ENCODE measurements around the gene LENEP.

DNA sequence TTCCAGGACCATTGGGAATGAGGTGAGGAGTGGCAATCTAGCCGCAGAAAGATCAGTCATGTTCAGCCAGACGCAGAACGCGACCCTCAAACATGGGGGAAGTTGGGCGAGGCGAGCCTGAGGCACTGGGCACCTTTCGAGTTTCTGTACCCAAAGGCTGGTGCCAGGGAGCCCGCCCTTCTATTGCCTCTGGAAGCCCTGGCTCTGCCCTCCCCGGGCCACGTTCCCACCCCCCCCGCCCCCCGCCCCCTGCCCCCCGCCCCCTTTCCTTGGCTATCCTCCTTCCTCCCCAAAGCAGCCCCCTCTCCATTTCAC lies 7.0 kb downstream of the LENEP start:
- TF ChIP-seq, protein P1, sequence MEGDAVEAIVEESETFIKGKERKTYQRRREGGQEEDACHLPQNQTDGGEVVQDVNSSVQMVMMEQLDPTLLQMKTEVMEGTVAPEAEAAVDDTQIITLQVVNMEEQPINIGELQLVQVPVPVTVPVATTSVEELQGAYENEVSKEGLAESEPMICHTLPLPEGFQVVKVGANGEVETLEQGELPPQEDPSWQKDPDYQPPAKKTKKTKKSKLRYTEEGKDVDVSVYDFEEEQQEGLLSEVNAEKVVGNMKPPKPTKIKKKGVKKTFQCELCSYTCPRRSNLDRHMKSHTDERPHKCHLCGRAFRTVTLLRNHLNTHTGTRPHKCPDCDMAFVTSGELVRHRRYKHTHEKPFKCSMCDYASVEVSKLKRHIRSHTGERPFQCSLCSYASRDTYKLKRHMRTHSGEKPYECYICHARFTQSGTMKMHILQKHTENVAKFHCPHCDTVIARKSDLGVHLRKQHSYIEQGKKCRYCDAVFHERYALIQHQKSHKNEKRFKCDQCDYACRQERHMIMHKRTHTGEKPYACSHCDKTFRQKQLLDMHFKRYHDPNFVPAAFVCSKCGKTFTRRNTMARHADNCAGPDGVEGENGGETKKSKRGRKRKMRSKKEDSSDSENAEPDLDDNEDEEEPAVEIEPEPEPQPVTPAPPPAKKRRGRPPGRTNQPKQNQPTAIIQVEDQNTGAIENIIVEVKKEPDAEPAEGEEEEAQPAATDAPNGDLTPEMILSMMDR (IDR thresholded peaks at IDR 0.05) = no peak
- no peak for TF ChIP-seq POLR2A (IDR thresholded peaks at IDR 0.05)
